Glutamatergic neuron (in vitro differentiated cells): ENCODE measurements around the gene AGBL4. TPM values are rescaled to one million over a fixed set of nuclear protein-coding genes. Genes with fewer than 3 reads are reported as not detected.

ENCODE experiments used
- DNase-seq: peaks from one replicate; pipeline ENCODE4 v3.0.0; 2022
- H3K27ac Mint-ChIP-seq: one replicate; pipeline ENCODE4 v1.8.0; 2020; ENCODE audit warnings: mild to moderate bottlenecking, mixed read lengths, inconsistent platforms; ENCODE audit not compliant: unreplicated experiment
- H3K27me3 Mint-ChIP-seq: one replicate; pipeline ENCODE4 v1.8.0; 2020; ENCODE audit warnings: mild to moderate bottlenecking, moderate library complexity, mixed read lengths, inconsistent platforms; ENCODE audit not compliant: unreplicated experiment
- H3K36me3 Mint-ChIP-seq: one replicate; pipeline ENCODE4 v1.8.0; 2020; ENCODE audit warnings: mild to moderate bottlenecking, mixed read lengths, inconsistent platforms; ENCODE audit not compliant: unreplicated experiment
- H3K4me1 Mint-ChIP-seq: one replicate; pipeline ENCODE4 v1.8.0; 2020; ENCODE audit warnings: mild to moderate bottlenecking, low read depth, mixed read lengths, inconsistent platforms; ENCODE audit not compliant: unreplicated experiment
- H3K4me3 Mint-ChIP-seq: one replicate; pipeline ENCODE4 v1.8.0; 2020; ENCODE audit warnings: mild to moderate bottlenecking, mixed read lengths, inconsistent platforms; ENCODE audit not compliant: unreplicated experiment
- H3K9me3 Mint-ChIP-seq: one replicate; pipeline ENCODE4 v1.8.0; 2020; ENCODE audit warnings: mild to moderate bottlenecking, moderate library complexity, mixed read lengths, inconsistent platforms; ENCODE audit not compliant: unreplicated experiment
- total RNA-seq: library from RNA; stranded (reverse); fragmentation: NEBNext Ultra II Directional; extraction: Animal tissue kit (Norgen Biotek cat#: 25700); gene quantifications from one replicate; pipeline ENCODE4 v1.2.1, GENCODE V29; 2021; ENCODE audit not compliant: unreplicated experiment
- TF ChIP-seq, protein P1 (sequence below): fragments of 200-600 bp; sonication (generic); IDR thresholded peaks from one replicate; pipeline ENCODE4 v1.5.0; 2021; ENCODE audit not compliant: partially characterized antibody, unreplicated experiment

The AGBL4 gene
- total RNA-seq, 1 donor from 2014 or later = 3.5 TPM

- Mint-ChIP-seq H3K4me1 (peaks cover 18% of the 10 kb centered on the region), H3K9me3 (peaks cover 2% of the 10 kb centered on the region), H3K36me3 (no peaks in the 10 kb centered on the region), H3K4me3 (no peak overlapping the region), H3K27ac (no peak overlapping the region), H3K27me3 (no peaks in the 10 kb centered on the region)
- TF ChIP-seq, protein P1, sequence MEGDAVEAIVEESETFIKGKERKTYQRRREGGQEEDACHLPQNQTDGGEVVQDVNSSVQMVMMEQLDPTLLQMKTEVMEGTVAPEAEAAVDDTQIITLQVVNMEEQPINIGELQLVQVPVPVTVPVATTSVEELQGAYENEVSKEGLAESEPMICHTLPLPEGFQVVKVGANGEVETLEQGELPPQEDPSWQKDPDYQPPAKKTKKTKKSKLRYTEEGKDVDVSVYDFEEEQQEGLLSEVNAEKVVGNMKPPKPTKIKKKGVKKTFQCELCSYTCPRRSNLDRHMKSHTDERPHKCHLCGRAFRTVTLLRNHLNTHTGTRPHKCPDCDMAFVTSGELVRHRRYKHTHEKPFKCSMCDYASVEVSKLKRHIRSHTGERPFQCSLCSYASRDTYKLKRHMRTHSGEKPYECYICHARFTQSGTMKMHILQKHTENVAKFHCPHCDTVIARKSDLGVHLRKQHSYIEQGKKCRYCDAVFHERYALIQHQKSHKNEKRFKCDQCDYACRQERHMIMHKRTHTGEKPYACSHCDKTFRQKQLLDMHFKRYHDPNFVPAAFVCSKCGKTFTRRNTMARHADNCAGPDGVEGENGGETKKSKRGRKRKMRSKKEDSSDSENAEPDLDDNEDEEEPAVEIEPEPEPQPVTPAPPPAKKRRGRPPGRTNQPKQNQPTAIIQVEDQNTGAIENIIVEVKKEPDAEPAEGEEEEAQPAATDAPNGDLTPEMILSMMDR = no peak
- DNase-seq = no peak
Observed at GRCh38 chr1:48726139-48726538, 1297.6 kb downstream of the AGBL4 start.

GRCh38 chr1:48725341-48726046 lies 1298.3 kb downstream of the AGBL4 start:
- peaks cover 2% of the 10 kb centered on the region for H3K9me3 Mint-ChIP-seq

DNA sequence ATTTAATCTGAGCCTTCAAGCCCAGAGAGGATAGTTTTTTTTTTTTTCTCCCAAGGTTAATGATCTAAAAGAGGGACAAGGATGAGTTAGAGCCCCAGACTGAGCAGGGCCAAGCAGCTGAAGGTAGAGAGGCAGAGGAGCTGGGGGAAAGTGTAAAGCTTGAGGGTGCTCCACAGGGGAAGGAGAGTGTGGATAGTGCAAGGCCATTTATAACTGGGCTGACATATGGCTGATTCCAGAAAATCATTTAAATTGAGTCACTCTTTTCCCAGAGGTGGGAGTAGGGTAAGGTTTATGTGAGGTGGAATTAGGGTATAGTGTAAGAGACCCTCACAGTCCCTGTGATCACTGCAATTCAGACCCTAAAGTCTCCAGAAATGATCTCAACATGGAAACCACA lies 1302.8 kb downstream of the AGBL4 start:
- TF ChIP-seq, protein P1 = no peak
- Mint-ChIP-seq H3K4me1 (peaks cover 5% of the 10 kb centered on the region), H3K9me3 (peaks cover 3% of the 10 kb centered on the region), H3K36me3 (no peaks in the 10 kb centered on the region), H3K4me3 (peak overlapping the region; percentile 8), H3K27me3 (peaks cover 4% of the 10 kb centered on the region), H3K27ac (no peak overlapping the region)
- DNase-seq = no peak

More at GRCh38 chr1:48725341-48726046, 1298.3 kb downstream of the AGBL4 start:
- peaks cover 23% of the 10 kb centered on the region for H3K4me1 Mint-ChIP-seq
- H3K27ac Mint-ChIP-seq = no peak overlapping the region
- no peak for DNase-seq
- H3K27me3 Mint-ChIP-seq = peaks cover 2% of the 10 kb centered on the region
- TF ChIP-seq, protein P1 = no peak
- no peaks in the 10 kb centered on the region for H3K36me3 Mint-ChIP-seq
- H3K4me3 Mint-ChIP-seq = no peak overlapping the region

- TF ChIP-seq, protein P1 = no peak
- Mint-ChIP-seq H3K4me1 (peaks cover 5% of the 10 kb centered on the region), H3K4me3 (no peak overlapping the region), H3K27me3 (peaks cover 4% of the 10 kb centered on the region), H3K36me3 (no peaks in the 10 kb centered on the region), H3K27ac (no peak overlapping the region), H3K9me3 (peaks cover 3% of the 10 kb centered on the region)
- DNase-seq = no peak
Observed at GRCh38 chr1:48718705-48719104, 1305.0 kb downstream of the AGBL4 start.

DNA sequence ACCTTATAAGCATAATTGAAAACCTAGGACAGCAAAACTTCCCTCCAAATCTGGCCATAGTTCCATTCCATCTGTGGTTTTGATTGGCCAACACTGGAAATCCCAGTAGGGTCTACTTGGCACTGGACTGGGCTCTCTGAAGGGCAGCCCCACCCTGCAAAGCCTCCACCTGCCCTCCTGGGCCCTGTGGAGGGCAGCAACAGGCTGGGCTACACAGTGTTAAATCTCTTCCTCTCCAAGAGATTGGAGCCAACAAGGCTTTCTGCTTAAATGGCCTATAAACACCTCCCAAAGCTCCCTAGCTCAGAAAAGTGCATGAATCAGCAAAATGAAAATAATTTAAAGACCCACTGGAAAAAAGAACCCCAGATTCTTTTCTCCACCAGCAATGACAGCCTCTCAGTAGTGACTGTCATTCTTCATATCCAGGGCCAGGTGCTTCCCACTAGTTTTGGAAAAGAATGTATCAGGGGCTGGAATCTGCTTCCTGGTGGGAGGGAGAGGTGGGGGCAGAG lies 1305.6 kb downstream of the AGBL4 start:
- peaks cover 4% of the 10 kb centered on the region for H3K27me3 Mint-ChIP-seq
- no peak for DNase-seq
- TF ChIP-seq, protein P1 = no peak
- H3K36me3 Mint-ChIP-seq = no peaks in the 10 kb centered on the region
- H3K9me3 Mint-ChIP-seq = peaks cover 3% of the 10 kb centered on the region
- no peak overlapping the region for H3K4me3 Mint-ChIP-seq
- H3K27ac Mint-ChIP-seq = no peak overlapping the region
- peaks cover 5% of the 10 kb centered on the region for H3K4me1 Mint-ChIP-seq
